HepG2 (cell line): ENCODE results near the gene TIMELESS. TPM values are rescaled to one million over a fixed set of nuclear protein-coding genes. Genes with fewer than 3 reads are reported as not detected.

Experiments used
- ATF2 ChIP-seq: sonication (generic); formaldehyde crosslinking; IDR thresholded peaks from 2 replicates; pipeline ENCODE4 v1.4.0; 2020; ENCODE audit warnings: missing genetic modification reagents
- ATF6 ChIP-seq: sonication (generic); formaldehyde crosslinking; conservative IDR thresholded peaks from 2 replicates; pipeline ENCODE4 v1.4.0; 2020; ENCODE audit warnings: missing genetic modification reagents
- CEBPG ChIP-seq: IDR thresholded peaks from 2 replicates; pipeline ENCODE4 v1.6.1; 2016
- DNMT1 ChIP-seq: sonication (generic); formaldehyde crosslinking; IDR thresholded peaks from 2 replicates; pipeline ENCODE4 v1.5.1; 2020; ENCODE audit warnings: mild to moderate bottlenecking, missing genetic modification reagents
- FOXK2 ChIP-seq: fragments of 450-650 bp; IDR thresholded peaks from 2 replicates; pipeline ENCODE4 v1.6.1; 2016
- FOXO1 ChIP-seq: sonication (generic); formaldehyde crosslinking; IDR thresholded peaks from 2 replicates; pipeline ENCODE4 v1.4.0; 2020; ENCODE audit warnings: missing genetic modification reagents
- HOXA7 ChIP-seq: sonication (generic); formaldehyde crosslinking; IDR thresholded peaks from 2 replicates; pipeline ENCODE4 v1.8.1; 2022; ENCODE audit warnings: mild to moderate bottlenecking, missing genetic modification reagents, moderate library complexity
- KDM4B ChIP-seq: sonication (generic); formaldehyde crosslinking; IDR thresholded peaks from 2 replicates; pipeline ENCODE4 v1.4.0; 2020; ENCODE audit warnings: missing genetic modification reagents
- KMT2A ChIP-seq: sonication (generic); formaldehyde crosslinking; IDR thresholded peaks from 2 replicates; pipeline ENCODE4 v1.4.0; 2020; ENCODE audit warnings: missing genetic modification reagents
- MYPOP ChIP-seq: sonication (generic); formaldehyde crosslinking; IDR thresholded peaks from 2 replicates; pipeline ENCODE4 v1.8.1; 2023; ENCODE audit warnings: mild to moderate bottlenecking, moderate library complexity, missing genetic modification reagents
- NR3C1 ChIP-seq: sonication (generic); formaldehyde crosslinking; IDR thresholded peaks from 2 replicates; pipeline ENCODE4 v1.4.0; 2020; ENCODE audit warnings: missing genetic modification reagents
- RBM39 ChIP-seq: fragments of 200-400 bp; formaldehyde crosslinking; IDR thresholded peaks from one replicate; pipeline ENCODE4 v1.6.1; 2018; ENCODE audit warnings: antibody characterized with exemption, mild to moderate bottlenecking, low read depth, low read length; ENCODE audit not compliant: poor library complexity, severe bottlenecking
- RFX5 ChIP-seq: IDR thresholded peaks from 2 replicates; pipeline ENCODE4 v1.6.1; 2011; ENCODE audit warnings: low read depth, low read length, improper control_type of control experiment
- SCMH1 ChIP-seq: sonication (generic); formaldehyde crosslinking; IDR thresholded peaks from 2 replicates; pipeline ENCODE4 v1.9.0; 2021; ENCODE audit warnings: missing genetic modification reagents, mild to moderate bottlenecking, borderline replicate concordance
- SUZ12 ChIP-seq: fragments of 150-350 bp; IDR thresholded peaks from 2 replicates; pipeline ENCODE4 v1.6.1; 2014; ENCODE audit warnings: low read depth, low read length
- ZBTB20 ChIP-seq: sonication (generic); formaldehyde crosslinking; IDR thresholded peaks from 2 replicates; pipeline ENCODE4 v1.8.1; 2023; ENCODE audit warnings: missing genetic modification reagents, low read depth, mild to moderate bottlenecking, borderline replicate concordance
- ZNF124 ChIP-seq: sonication (generic); formaldehyde crosslinking; IDR thresholded peaks from 2 replicates; pipeline ENCODE4 v1.4.0; 2020; ENCODE audit warnings: missing genetic modification reagents
- ZNF33A ChIP-seq: sonication (generic); formaldehyde crosslinking; IDR thresholded peaks from 2 replicates; pipeline ENCODE4 v1.5.1; 2020; ENCODE audit warnings: missing genetic modification reagents, mild to moderate bottlenecking, moderate library complexity, borderline replicate concordance
- ZNF570 ChIP-seq: sonication (generic); formaldehyde crosslinking; IDR thresholded peaks from 2 replicates; pipeline ENCODE4 v1.4.0; 2020; ENCODE audit warnings: mild to moderate bottlenecking, missing genetic modification reagents, borderline replicate concordance
- ZNF724P ChIP-seq: sonication (generic); formaldehyde crosslinking; IDR thresholded peaks from 2 replicates; pipeline ENCODE4 v1.8.0; 2022; ENCODE audit warnings: missing genetic modification reagents, borderline replicate concordance
- ZNF800 ChIP-seq: sonication (generic); formaldehyde crosslinking; IDR thresholded peaks from 2 replicates; pipeline ENCODE4 v1.4.0; 2020; ENCODE audit warnings: missing genetic modification reagents
- ZSCAN5A ChIP-seq: sonication (generic); formaldehyde crosslinking; IDR thresholded peaks from 2 replicates; pipeline ENCODE4 v1.8.0; 2022; ENCODE audit warnings: mild to moderate bottlenecking, missing genetic modification reagents, borderline replicate concordance
- polyA plus RNA-seq, 8 experiments: library from polyadenylated mRNA; depleted of rRNA in 3 of 8; stranded (reverse) in 7 of 8; unstranded in 1 of 8; fragments of >200 nt; fragmentation: Illumina TruSeq in 4 of 8; extraction: Trizol in 4 of 8; gene quantifications; 2 replicates each; pipeline versions ENCODE4 v1.2.1 to v1.2.3, GENCODE V29; 2011 to 2016; ENCODE audit warnings: low read depth in 4 of 8, missing spikeins in 1 of 8, mixed read lengths in 1 of 8; ENCODE audit not compliant: insufficient read depth in 1 of 8
- total RNA-seq, 5 experiments: library from RNA; depleted of rRNA; stranded (reverse); fragments of >200 nt; fragmentation: Illumina TruSeq; extraction: Trizol; gene quantifications; 2 replicates each; pipeline ENCODE4 v1.2.3, GENCODE V29; 2016; ENCODE audit warnings: low read depth in 1 of 5

Gene TIMELESS
- total and polyA plus RNA-seq, 2 of the 13 experiments (the other 11 are each of a cell fraction or from before 2014, with no cell fraction given) = 4.0 to 20.3 TPM

- TF ChIP-seq SCMH1 (CRISPR knock-in tag) (no peak), FOXO1 (CRISPR knock-in tag) (peak; percentile 67), HOXA7 (no peak), CEBPG (CRISPR knock-in tag) (peak; percentile 39; the same call in 1 of the 2 replicates), ZNF570 (no peak), KMT2A (CRISPR knock-in tag) (peak; percentile 88), RBM39 (peak; percentile 67), RFX5 (peak; percentile 39; the same call in 1 of the 2 replicates), KDM4B (CRISPR knock-in tag) (peak; percentile 88), DNMT1 (CRISPR knock-in tag) (no peak), FOXK2 (peak; percentile 67; the same call in 1 of the 2 replicates), ATF2 (CRISPR knock-in tag) (peak; percentile 81), ZBTB20 (CRISPR knock-in tag) (peak; percentile 95; the same call in 1 of the 2 replicates), ATF6 (CRISPR knock-in tag) (no peak; the same call in 1 of the 2 replicates), NR3C1 (CRISPR knock-in tag) (no peak), ZNF724P (CRISPR knock-in tag) (no peak), SUZ12 (no peak), ZNF124 (CRISPR knock-in tag) (peak; percentile 80; the same call in 1 of the 2 replicates), ZNF33A (CRISPR knock-in tag) (peak; percentile 64; the same call in 1 of the 2 replicates), MYPOP (CRISPR knock-in tag) (peak; percentile 100), ZSCAN5A (CRISPR knock-in tag) (peak; percentile 86; the same call in 1 of the 2 replicates), ZNF800 (CRISPR knock-in tag) (peak; percentile 67; the same call in 1 of the 2 replicates)
Observed at GRCh38 chr12:56468216-56469006, 19.2 kb upstream of the TIMELESS start, which contains the start of gene SPRYD4 (continued).
